GM18505 (cell line): ENCODE measurements around the gene RAPGEF4.
"Not testable (repeated sequence)": the region's sequence is repeated elsewhere in the genome, so short reads cannot be mapped to it uniquely, and the experiment has no call there.

Source experiments
- ATAC-seq: cut with Tn5 transposase; IDR thresholded peaks from one replicate; pipeline ENCODE4 v1.9.1; 2021; ENCODE audit not compliant: unreplicated experiment
- POLR2A ChIP-seq: IDR thresholded peaks from 4 replicates; pipeline ENCODE4 v1.6.1; 2011; ENCODE audit warnings: borderline replicate concordance; ENCODE audit not compliant: insufficient read depth, insufficient read length; ENCODE audit errors: extremely low read depth

RAPGEF4 gene

GRCh38 chr2:173032032-173032431 lies 296.4 kb downstream of the RAPGEF4 start:
- TF ChIP-seq POLR2A, result no peak
- no peak for ATAC-seq

DNA sequence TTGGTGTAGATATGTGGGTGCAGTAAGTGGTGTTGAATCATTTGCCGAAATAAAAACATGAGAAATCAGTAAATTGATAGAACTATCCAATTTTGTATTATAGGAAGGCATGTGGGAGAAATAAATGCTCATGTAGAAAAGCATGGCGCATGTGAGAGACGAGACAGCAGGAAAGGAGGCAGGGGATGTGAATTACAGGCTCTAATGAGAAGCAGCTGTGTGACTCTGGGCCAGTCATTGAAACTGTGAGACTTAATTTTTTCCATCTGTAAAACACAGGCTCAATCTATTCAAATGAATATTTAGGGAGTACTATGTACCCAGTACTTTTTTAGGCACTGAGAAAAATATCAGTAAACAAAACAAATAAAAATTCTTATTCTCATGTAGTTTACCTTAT lies 297.4 kb downstream of the RAPGEF4 start:
- no peak for ATAC-seq
- no peak for TF ChIP-seq POLR2A

GRCh38 chr2:173034143-173034542 lies 298.5 kb downstream of the RAPGEF4 start:
- ATAC-seq, result no peak
- TF ChIP-seq POLR2A, result no peak

GRCh38 chr2:173037245-173038120 lies 301.8 kb downstream of the RAPGEF4 start:
- no peak for ATAC-seq
- no peak for TF ChIP-seq POLR2A

GRCh38 chr2:173038257-173038656 lies 302.6 kb downstream of the RAPGEF4 start:
- not testable (repeated sequence) for ATAC-seq

DNA sequence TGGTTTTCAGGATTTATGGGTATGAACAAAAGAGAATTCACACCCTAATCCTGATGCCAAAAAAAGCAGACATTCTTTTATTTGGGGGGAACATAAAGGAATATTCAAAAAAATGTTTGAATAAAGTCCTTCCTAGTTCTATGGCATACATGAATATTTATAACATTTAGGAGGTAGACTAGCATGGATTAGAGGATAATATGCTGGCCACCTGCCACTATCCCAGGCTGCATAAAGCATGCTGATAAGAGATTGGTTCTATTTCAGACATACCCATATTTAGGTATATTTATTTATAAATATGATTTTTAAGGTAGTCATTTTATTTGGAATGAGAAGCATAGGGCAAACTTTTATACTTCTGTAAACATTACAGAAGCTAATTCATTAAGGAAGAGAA lies 305.1 kb downstream of the RAPGEF4 start:
- ATAC-seq, result no peak
- no peak for TF ChIP-seq POLR2A

GRCh38 chr2:173043476-173043875 lies 307.8 kb downstream of the RAPGEF4 start:
- no peak for TF ChIP-seq POLR2A
- no peak for ATAC-seq

- TF ChIP-seq POLR2A, result no peak
- no peak for ATAC-seq
Observed at GRCh38 chr2:173043897-173044519, 308.4 kb downstream of the RAPGEF4 start.

GRCh38 chr2:173044686-173045085 lies 309.0 kb downstream of the RAPGEF4 start:
- no peak for ATAC-seq
- TF ChIP-seq POLR2A, result no peak

DNA sequence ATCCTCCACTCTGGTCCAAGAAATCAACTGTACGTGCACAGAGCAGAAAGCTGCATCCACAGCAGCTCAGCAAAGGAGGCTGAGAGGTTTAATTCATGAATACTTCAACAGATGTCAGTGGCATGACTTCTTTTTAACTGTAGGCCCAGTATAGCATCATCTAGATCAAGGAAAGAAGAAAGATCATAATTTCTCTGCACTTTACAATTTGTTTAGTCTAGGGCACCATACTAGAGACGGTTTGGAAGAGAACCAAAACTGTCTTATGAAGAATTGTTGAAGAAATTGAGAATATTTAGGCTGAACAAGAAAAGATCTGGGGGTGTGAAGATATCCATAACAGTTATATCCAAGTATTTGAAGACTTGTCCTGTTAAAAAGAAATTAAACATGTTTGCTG lies 309.5 kb downstream of the RAPGEF4 start:
- no peak for TF ChIP-seq POLR2A
- ATAC-seq, result no peak

DNA sequence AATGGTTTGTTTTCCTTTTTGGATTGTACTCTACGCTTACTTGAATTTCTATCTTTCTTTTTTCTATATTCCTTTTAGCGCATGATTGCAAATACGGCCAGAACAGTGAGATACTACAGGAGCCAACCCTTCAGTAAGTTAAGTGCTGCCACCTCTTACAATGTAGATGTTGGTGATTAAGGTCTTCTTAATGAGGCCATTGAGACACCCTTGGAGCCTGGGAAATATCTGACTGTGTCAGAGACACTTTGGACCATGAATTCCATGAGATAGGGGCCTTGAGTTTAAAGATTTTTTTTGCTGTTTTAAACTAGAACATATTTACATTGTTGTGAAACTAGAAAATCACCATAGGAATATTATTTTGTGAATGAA lies 312.9 kb downstream of the RAPGEF4 start:
- no peak for ATAC-seq
- no peak for TF ChIP-seq POLR2A

- no peak for TF ChIP-seq POLR2A
- no peak for ATAC-seq
Observed at GRCh38 chr2:173048897-173049661, 313.4 kb downstream of the RAPGEF4 start.

- ATAC-seq, result no peak
- no peak for TF ChIP-seq POLR2A
Observed at GRCh38 chr2:173049831-173050230, 314.2 kb downstream of the RAPGEF4 start.

- no peak for ATAC-seq
- TF ChIP-seq POLR2A, result no peak
Observed at GRCh38 chr2:173050684-173051083, 315.0 kb downstream of the RAPGEF4 start.
